Fibroblast of gingiva (primary cell): Measurements from ENCODE around the gene ABHD2.
"Not testable (repeated sequence)": the region's sequence is repeated elsewhere in the genome, so short reads cannot be mapped to it uniquely, and the experiment has no call there.

Experiments used
- DNase-seq: peaks from one replicate; pipeline ENCODE4 v3.0.0-alpha.2; 2011; ENCODE audit warnings: low read depth

ABHD2 gene, protein sequence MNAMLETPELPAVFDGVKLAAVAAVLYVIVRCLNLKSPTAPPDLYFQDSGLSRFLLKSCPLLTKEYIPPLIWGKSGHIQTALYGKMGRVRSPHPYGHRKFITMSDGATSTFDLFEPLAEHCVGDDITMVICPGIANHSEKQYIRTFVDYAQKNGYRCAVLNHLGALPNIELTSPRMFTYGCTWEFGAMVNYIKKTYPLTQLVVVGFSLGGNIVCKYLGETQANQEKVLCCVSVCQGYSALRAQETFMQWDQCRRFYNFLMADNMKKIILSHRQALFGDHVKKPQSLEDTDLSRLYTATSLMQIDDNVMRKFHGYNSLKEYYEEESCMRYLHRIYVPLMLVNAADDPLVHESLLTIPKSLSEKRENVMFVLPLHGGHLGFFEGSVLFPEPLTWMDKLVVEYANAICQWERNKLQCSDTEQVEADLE

DNA sequence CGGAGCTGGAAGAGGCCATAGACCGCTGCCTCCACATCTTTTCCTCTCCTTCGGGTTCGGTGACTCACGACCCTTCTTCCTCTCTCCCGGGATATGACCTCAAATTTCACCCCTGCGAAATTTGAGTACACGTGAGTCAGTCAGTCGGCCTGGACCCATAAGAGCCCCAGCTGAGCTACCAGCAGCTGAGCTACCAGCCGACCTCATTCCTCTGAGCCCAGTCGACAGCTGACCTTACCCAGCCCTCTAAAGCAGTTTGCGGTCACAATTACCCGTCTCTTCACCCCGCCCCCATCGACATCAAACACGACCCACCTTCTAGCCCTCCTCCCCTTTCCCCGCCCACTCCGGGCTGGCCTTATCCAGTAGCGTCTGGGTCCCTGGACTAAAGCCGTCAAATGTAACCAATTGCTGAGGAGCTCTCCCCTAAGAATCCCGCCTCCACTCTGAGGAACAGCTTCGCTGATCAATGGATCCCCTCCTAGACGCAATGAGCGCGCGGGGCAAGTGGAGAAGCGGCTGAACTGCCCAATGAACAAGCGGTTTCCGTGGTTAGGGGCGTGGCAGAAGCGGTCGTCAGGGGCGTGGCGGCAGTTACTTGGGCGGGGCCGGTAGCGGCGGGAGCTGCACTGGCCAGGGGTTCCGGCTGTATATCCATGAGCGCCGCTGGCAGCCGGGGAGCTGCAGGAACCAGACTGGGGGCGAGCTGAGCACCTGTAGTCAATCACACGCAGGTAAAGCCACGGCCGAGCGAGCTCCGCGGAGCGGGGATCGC lies at the start of gene ABHD2:
TSS of gene ABHD2 (plus strand) at position 627 of the 775 bp plus-strand sequence. CDS start 27,872 bp downstream, outside the sequence.
- DNase-seq: peak; percentile 100

DNA sequence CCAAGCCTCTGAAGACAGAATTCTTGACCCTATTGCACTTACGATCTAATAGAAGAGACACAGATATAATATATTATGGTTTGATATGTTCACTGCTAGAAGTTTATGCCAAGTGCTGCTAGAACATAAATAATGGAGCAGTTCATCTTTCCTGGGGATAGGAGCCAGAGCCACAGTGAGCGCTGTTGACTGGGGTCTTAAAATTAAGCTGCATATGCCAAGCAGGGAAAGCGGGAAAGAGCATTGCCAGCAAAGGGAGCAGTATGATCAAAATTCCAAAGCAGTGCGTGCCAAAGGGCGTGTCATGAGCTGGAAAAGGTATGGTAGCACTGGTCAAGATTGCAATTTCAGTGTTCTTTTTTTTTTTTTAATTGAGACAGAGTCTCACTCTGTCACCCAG lies 49.1 kb upstream of the ABHD2 start:
- no peak for DNase-seq

DNA sequence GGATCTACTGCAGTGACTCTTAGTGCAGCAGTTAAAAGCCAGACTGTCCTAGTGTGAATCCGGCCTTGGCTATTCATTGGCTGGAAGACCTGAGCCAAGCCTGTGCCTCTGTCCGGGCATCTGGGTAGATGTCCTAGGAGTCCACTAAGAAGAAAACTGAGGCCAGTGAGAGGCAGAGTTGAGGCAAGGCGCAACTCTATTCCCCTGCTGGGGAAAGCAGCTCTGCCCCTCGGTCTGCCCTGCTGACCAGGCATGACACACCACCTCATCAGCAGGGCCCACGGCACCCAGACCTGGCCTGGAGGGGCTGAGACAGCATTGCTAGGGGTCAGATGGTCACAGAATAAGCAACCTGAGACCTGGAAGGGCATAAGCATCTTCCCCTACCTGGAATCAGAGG lies 46.7 kb upstream of the ABHD2 start:
- no peak for DNase-seq

DNA sequence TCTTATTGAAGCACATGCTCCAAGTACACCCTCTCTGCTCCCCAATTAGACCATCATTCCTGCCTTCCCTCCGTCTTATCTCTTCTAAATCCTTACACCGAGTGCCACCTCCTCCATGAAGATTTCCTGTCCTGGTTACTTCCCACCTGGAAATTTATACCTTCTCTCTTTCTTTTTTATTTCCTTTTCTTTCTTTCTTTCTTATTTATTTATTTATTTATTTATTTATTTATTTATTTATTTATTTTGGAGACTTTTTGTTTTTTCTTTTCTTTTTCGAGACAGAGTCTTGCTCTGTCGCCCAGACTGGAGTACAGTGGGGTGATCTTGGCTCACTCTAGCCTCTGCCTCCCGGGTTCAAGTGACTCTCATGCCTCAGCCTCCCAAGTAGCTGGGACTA lies 45.9 kb upstream of the ABHD2 start:
- no peak for DNase-seq

DNA sequence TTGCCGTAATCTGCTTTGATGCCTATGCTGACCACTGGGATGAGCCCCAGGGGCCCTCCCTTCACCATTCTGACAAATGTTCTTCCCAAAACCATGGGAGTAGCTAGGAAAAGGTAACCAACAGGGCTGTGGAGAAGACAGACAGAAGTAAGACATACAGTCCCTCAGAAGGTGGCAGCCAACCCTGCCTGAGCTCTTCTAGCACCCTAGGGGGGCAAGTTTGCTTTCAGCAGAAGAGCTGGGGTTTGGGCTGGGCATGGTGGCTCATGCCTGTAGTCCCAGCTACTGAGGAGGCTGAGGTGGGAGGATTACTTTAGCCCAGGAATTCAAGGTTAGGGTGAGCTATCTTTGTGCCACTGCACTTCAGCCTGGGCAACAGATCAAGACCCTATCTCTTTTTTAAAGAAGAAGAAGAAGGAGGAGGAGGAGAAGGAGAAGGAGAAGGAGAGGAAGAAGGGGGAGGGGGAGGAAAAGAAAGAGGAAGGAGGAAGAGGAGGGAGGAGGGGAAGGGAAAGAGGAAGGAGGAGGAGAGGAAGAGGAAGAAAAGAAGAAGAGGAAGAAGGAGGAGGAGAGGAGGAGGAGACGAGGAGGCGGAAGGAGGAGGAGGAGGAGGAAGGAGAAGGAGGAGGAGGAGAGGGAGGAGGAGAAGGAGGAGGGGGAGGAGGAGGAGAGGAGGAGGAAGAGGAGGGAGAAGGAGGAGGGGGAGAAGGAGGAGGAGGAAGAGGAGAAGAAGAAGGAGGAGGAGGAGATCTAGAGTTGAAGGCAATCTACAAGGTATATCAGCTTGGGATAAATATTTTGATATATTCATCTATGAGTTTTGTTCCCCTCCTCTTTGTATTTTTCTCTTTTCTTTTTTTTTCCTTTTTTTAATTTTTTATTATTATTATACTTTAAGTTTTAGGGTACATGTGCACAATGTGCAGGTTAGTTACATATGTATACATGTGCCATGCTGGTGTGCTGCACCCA lies 44.9 kb upstream of the ABHD2 start:
- DNase-seq: no peak

DNA sequence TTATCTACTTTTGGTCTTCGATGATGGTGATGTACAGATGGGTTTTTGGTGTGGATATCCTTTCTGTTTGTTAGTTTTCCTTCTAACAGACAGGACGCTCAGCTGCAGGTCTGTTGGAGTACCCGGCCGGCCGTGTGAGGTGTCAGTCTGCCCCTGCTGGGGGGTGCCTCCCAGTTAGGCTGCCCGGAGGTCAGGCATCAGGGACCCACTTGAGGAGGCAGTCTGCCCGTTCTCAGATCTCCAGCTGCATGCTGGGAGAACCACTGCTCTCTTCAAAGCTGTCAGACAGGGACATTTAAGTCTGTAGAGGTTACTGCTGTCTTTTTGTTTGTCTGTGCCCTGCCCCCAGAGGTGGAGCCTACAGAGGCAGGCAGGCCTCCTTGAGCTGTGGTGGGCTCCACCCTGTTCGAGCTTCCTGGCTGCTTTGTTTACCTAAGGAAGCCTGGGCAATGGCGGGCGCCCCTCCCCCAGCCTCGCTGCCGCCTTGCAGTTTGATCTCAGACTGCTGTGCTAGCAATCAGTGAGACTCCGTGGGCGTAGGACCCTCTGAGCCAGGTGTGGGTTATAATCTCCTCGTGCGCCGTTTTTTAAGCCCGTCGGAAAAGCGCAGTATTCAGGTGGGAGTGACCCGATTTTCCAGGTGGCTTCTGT lies 39.1 kb upstream of the ABHD2 start:
- not testable (repeated sequence) for DNase-seq

DNA sequence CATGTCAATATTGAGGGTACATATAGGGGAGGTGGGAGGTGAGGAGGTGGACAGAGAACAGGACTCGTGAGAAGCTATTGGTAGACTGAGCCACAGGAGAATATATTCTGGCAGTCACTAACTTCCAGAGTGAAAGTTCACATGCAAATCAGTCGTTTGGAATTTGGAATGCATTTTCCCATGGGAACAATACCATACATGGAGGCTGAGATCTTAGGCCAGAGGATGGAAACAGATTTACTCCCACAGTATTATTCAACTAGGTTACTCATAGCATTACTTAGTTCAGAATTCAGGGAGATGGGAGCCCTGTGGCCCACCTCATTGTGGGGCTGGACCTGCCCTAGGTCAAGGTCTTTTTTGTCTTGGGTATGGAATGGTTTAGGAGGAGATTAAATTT lies 36.4 kb upstream of the ABHD2 start:
- DNase-seq: peak; percentile 84

DNA sequence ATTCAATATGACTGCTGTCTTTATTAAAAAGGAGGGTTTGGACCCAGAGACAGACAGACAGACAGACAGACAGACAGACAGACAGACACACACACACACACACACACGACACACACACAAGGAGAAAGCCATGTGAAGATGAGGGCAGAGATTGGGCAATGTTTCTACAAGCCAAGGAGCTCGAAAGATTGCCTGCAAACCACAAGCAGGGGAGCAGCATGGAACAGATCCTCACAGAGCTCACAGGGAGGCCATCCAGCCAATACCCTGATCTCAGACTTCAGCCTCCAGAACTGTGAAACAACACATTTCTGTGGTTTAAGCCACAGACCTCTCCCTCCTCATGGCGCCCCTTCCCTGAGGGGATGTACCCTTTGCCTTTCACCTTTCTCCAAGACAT lies 35.8 kb upstream of the ABHD2 start:
- DNase-seq: peak; percentile 94

DNA sequence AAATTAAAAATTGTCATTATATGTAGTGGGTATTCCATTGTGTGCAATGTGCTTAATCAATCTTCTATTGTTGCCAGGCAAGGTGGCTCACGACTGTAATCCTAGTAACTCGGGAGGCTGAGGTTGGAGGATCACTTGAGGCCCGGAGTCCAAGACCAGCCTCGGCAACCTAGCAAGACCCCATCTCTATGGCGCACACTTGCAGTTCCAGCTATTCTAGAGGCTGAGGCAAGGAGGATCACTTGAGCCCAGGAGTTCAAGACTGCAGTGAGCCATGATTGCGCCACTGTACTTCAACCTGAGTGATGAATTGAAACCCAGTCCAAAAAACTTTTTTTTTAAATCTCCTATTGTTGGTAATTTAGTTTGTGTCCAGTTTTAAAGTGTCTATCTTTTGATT lies 33.4 kb upstream of the ABHD2 start:
- DNase-seq: no peak

DNA sequence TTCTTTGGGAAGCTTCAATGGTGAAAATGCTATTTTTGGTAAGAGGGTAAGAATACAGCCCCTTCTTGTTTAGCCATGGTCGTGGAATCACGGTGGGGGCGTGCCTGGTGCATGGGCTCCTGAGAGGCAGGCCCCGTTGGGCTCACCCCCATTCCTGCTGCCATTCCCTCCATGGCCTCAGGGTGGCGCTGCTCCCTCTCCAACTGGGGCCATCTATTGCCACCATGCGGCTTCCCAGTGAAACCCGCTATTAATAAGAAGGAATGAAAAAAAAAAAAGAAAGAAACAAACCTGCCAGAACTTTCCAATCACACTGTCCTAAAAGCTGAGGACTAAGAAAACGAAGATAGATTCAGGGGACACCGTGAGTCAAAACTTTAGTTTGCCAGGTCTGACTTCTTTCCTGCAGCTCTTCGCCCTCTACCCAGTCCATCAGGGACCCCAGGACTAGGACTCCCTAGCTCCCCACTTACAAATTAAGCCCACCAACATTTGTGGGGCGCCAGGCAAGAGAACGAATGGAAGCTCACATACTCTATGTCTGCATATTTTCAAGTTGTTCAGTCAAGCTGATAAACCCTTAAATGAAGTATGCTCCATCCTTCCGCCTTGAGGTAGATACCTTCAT lies 30.6 kb upstream of the ABHD2 start:
- DNase-seq: peak; percentile 57

DNA sequence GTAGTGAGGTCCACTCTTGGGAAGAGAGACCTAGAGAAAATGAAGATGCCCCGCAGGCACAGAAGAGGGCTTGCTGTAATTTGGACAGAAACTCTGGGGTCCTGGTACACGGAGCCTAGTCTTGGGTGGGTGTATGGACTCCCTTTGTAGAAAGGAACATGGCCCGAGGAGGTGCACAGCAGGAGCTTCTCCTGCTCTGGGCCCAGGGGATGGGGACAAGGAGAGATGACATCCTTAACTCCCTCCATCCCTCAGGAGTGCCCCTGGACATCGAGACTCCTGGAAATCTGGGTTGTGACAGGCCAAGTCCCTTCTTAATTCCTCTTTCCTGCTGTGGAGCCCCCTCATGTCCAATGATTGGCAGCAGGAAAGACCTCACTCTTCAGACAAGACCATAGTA lies 29.9 kb upstream of the ABHD2 start:
- no peak for DNase-seq

DNA sequence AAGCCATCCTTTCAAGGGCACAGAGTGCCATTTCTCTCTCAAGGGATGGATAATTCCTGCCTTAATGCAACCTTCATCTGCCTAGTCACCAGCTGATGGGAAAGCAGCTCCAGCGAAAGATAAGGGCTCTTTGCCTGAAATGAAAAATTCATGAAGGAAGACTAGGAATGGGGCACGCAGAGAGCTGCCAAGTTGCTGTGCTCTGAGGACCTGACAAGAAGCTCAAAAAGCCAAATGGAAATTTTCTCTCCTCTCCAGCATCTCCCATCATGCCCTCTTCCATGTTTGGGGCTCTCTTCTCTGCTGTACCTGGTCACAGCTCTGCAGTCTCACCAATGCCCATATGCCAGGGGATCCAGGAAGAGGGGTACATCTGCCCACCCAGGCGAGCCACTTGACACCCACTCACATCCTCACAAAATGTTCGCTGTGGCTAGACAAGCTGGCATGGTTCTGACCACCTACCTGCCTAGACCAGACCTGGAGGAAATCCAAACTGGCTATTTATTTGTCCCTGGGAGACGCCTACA lies 29.3 kb upstream of the ABHD2 start:
- DNase-seq: no peak

DNA sequence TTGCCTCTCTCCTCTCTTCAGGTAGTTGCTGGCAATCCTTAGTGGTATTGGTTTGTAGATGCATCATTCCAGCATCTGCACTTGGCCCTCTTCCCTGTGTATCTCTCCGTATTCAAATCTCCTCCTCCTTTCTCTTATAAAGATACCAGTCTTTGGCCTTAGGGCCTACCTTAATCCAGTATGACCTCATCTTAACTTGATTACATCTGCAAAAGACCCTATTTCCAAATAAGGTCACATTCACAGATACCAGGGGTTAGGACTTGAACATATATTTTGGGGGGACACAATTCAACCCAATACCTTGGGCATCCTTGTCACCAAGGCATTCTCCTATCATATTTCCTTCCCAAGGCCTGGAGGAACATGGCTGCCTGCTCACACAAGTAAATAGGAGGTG lies 22.0 kb upstream of the ABHD2 start:
- DNase-seq: no peak

DNA sequence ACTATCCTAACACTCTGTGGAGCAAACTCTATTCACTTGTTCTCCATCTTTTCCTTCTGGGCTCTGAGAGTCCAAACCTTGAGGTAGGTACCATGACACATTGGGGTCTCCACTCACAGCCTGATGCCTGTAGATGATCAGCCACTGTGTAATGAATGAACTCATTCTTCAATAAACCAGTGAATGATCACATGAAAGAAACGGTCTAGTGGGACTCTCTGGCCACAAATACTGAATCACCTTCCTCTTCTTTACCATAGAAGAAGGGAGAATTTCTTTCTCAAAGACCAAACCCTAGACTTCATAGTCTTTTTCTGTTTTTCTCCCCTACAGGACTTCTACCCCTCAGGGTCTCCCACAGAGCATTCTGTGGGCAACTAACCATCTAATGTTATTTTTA lies 20.5 kb upstream of the ABHD2 start:
- no peak for DNase-seq

DNA sequence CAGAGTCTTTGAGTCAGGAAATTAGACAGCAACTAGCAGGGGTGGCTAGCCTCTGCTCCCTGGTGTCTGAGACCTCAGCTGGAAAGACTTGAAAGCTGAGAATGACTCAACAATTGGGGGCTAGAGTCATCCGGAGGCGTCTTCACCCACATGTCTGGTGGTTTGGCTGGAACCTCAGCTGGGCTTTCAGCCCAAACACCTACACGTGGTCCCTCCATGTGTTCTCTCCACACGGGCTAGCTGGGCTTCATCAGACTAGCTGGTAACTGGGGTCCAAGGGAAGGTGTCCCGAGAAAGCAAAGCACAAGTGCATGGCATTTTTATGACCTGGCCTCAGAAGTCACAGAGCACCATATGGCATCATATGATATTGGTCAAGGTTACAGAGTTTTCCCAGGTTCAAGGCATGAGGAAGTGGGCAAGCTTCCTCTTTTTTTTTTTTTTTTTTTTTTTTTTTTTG lies 19.9 kb upstream of the ABHD2 start:
- DNase-seq: peak; percentile 26

DNA sequence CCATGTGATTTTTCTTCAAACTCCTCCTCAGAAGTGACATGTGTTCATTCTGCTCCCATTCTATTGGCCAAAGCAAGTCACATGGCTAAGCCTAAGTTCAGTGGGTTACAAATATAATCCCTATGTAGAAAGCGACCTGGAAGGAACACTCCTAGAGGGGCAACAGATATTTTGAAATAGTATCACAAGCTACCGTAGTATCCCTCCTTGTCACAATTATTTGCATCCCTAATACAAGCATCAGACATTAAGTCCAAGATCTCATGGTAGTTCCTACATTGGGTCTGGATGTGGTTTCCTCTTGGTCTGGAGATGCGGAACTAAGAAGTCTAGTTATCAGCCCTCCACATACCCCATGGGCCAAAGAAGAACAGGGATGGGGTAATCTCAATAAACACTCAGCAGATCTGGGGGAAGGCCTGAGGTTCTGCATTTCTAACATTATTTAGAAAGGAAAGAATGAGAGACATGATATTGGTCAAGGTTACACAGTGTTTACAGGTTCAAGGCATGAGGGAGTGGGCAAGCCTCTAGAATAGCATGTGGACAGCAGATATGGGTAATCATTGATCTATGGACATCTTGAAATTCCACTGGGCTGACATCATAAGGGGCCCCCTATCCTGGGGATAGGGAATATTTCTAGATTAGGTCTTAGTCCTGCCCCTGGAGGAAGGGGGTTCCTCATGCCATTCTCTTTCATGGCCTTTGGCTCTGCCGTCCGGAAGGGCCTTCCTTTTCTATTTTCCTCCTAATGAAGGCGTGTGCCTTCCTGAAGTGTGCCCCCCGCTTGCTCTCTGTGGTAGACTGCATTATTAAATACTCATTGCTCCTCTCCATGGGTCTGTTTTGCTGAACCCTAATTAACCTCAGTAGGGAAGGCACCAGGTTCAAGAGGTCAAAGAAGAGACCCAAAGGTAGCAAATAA lies 17.8 kb upstream of the ABHD2 start:
- DNase-seq: no peak

DNA sequence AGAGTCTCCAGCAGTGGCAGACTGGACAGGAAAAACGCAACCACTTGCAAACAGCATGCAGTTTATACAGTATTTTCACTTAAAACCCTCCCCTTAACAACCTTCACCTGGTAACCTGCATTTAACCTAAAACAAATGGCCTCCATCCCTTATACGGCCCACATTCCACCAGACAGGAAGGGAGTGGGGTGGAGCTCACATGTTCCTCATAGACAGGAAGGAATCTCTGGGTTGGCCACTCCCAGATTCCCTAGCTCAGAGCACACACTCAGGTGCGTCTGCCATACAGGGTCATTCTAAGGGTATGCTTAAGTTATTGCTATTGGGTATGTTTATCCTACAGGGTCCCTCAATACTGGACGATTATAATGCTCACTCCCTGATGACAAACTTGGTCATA lies 16.8 kb upstream of the ABHD2 start:
- no peak for DNase-seq

DNA sequence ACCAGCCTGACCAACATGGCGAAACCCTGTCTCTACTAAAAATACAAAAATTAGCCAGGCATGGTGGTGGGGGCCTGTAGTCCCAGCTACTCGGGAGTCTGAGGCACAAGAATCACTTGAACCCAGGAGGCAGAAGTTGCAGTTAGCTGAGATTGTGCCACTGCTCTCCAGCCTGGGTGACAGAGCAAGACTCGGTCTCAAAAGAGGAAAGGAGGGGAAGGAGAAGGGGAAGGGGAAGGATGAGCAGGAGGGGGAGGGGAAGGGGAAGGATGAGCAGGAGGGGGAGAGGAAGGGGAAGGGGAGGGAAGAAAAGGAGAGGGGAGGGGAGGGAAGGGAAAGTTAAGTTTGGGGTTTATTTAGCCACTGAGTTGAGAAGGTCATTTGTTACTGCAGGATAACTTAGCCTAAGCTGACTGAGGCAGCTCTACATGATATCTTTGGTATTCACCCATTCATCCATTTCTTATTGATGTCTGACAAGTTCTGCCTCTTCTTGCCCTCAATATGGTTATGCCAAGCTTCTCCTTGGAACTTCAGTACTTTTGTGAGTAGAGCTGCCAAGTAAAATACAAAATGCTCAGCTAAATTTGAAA lies 15.9 kb upstream of the ABHD2 start:
- no peak for DNase-seq

DNA sequence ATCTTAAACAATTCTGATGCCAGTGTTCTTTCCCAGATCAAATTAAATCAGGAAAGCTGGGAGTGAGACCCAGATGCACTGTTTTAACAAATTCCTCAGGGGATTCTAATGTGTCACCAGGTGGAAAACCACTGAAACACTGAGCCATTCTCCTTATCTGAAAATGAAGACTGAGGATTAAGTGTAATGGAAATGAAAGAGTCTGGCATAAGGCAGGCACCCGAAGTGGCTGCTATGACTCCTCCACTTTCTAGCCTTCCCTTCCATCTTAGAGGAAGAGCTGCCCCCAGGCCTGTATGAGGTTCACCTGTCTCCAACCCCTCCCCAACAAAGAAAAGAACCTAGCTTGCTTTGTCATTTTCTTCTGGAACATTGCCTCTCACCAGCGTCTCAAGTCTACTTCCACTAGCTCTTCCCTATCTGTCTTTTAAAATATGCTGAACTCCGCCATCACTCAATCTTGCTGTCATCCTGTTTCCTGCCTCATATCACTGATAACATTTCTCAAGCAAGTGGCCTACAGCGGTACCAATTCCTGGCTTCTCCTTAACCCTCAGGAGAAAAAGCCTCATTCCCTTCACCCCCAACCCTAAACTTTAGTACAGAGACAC lies 13.7 kb upstream of the ABHD2 start:
- DNase-seq: no peak
